Activated CD4-positive, alpha-beta T cell treated with anti-CD3 and anti-CD28 coated beads, Interleukin-2, amount 10 ng/mL, durations not matched to agents 7 days and 5 days (primary cell): ENCODE data around the gene SPATA22. TPM values are rescaled to one million over a fixed set of nuclear protein-coding genes. Genes with fewer than 3 reads are reported as not detected.

Experiments
- total RNA-seq, 2 experiments: library from RNA; stranded (reverse); gene quantifications; one replicate each; pipeline ENCODE4 v1.2.3, GENCODE V29; 2021

The SPATA22 gene
- total RNA-seq, 2 experiments from 2014 or later, result 0.81 to 0.89 TPM

Other genes starting within 250 kb of the SPATA22 start
- gene OR3A1, start 173.5 kb downstream of the SPATA22 start, total RNA-seq, result under 1 TPM; 0.44 to 0.64 TPM
- 1 to 10 TPM; 1.4 to 2.0 TPM for gene OR3A2, start 85.5 kb downstream of the SPATA22 start, total RNA-seq
- gene OR1E1, start 73.4 kb downstream of the SPATA22 start, total RNA-seq, result not detected
- gene OR3A3, start 60.4 kb downstream of the SPATA22 start, total RNA-seq, result not detected
- not detected for gene OR1E2, start 38.0 kb downstream of the SPATA22 start, total RNA-seq
- not detected for gene ASPA, start 4.2 kb upstream of the SPATA22 start, total RNA-seq
- gene TRPV3, start 86.0 kb upstream of the SPATA22 start, total RNA-seq, result under 1 TPM; 0.10 to 0.27 TPM
- gene TRPV1, start 137.6 kb upstream of the SPATA22 start, total RNA-seq, result 1 to 10 TPM; 3.1 to 4.3 TPM
- gene SHPK, start 164.4 kb upstream of the SPATA22 start, total RNA-seq, result 10 to 100 TPM; 11.5 to 12.3 TPM
- gene CTNS, start 164.9 kb upstream of the SPATA22 start, total RNA-seq, result 10 to 100 TPM; 10.3 TPM
- gene TAX1BP3, start 196.8 kb upstream of the SPATA22 start, total RNA-seq, result 10 to 100 TPM; 17.4 to 18.4 TPM
- 10 to 100 TPM; 34.8 to 37.3 TPM for gene EMC6, start 197.0 kb upstream of the SPATA22 start, total RNA-seq
- gene P2RX5, start 224.3 kb upstream of the SPATA22 start, total RNA-seq, result 10 to 100 TPM; 33.6 to 39.4 TPM